VCaP (cell line): ENCODE data around the gene HES1.

Experiments
- H3K27ac ChIP-seq: fragments of 450-650 bp; 2 replicates; pipeline ENCODE4 v1.5.1; 2017
- TF ChIP-seq, protein P1 (sequence below): fragments of 450-650 bp; conservative IDR thresholded peaks from 2 replicates; pipeline ENCODE4 v1.5.1; 2017; ENCODE audit warnings: mild to moderate bottlenecking, moderate library complexity

Gene HES1

DNA sequence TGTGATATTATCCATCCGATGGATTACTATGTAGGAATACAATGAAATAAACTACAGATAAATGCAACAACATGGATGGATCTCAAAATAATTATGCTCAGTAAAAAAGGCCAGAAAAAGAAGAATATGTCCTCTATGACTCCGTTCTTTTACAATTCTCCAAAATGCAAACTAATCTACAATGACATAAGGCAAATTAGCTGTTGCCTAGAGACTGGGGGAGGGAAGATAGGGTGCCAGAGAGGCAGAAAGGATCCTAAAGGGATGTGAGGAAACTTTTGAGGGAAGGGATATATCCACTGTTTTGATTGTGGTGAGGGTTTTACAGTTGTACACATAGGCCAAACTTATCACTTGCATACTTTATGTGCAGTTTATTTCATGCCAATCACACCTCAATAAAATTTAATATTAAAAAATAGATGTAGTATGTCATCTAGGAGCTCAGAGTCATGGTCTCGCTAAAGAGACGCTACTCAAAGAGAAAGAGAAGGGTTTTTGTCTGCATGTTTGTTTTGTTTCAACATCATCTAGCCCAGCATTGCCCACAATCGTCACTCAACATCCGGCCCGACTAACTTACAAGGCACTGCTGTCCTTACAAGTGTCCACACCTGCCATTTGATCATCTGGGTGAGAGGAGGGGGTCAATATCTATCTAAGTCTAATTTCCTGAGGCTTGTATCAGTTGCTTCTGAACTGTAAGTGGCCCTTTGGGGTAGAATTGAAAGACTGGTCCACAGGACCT lies 29.5 kb downstream of the HES1 start:
- peak overlapping the region; percentile 86 for H3K27ac ChIP-seq
- TF ChIP-seq, protein P1, sequence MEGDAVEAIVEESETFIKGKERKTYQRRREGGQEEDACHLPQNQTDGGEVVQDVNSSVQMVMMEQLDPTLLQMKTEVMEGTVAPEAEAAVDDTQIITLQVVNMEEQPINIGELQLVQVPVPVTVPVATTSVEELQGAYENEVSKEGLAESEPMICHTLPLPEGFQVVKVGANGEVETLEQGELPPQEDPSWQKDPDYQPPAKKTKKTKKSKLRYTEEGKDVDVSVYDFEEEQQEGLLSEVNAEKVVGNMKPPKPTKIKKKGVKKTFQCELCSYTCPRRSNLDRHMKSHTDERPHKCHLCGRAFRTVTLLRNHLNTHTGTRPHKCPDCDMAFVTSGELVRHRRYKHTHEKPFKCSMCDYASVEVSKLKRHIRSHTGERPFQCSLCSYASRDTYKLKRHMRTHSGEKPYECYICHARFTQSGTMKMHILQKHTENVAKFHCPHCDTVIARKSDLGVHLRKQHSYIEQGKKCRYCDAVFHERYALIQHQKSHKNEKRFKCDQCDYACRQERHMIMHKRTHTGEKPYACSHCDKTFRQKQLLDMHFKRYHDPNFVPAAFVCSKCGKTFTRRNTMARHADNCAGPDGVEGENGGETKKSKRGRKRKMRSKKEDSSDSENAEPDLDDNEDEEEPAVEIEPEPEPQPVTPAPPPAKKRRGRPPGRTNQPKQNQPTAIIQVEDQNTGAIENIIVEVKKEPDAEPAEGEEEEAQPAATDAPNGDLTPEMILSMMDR, result no peak

DNA sequence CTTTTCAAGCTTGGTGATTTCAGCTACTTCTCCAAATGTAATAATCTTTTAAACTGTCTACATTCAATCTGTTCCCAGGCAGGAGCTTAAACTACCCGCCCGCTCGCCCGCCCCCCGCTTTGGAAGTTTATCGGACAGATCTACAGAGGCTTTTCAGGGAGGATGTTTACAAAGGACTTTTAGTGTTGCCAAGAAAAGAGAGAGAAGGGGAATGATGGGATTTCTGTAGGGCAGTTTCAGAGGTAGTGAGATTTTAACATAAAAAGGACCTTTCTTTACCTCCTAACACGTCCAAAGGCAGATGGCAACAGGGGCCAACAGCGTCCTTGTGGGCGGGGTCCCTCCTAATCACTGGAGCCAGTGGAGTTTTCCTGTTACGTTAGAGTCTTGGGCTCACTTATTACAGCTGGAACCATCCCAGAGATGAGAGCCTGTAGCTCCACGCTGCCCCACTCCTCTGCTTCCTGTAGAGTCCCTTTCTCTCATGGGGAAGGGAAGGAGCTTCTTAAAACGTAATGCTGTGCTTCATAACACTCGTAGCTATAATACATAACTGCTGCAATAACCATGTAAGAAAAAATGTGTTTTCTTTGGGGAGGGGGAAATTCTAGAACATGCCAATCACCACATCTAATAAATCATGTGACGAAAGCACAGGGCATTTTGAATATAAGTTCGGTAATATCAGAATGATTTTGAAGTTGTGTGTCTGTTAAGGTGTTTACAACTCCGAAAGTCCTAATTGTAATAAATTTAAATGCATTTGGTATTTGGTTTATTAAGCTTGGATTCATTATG lies 30.9 kb downstream of the HES1 start:
- peak overlapping the region; percentile 86 for H3K27ac ChIP-seq
- TF ChIP-seq, protein P1, result no peak

DNA sequence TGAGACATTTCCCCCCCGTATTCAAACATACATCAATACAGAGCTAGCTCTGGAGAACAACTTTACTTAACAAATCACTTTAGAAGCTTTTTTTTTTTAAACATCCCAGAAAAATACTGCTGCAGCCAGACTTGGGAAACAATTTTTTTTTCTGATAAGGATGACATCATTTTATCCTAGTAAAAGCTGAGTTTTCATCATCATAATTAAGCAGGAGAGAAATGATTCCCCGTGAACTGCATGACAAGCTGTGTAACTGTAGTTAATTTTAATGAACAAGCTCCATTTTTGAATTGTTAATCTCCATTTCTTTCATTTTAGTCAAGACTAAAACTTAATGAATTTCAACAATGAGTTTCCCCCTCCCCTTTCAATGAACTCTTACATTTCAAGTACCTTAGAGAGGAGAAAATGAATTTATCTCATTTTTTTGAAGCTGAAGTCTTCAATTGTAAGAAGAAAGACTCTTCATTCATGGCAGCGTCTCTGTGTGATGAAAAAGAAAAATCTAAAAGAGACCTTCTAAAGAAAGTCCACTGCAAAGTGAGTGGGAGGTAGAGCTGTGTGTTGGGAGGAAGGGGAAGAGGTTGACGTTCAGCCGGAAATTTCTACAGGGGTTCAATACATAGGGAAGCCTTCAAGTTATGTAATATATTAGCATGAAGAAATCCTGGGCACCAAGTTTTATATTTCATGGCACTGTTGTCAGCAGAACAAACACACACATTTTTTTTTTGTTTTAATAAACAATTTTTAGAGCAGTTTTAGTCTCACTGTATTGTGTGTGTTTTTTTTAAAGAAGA lies 31.7 kb downstream of the HES1 start:
- TF ChIP-seq, protein P1, result no peak
- H3K27ac ChIP-seq, result peak overlapping the region; percentile 86

DNA sequence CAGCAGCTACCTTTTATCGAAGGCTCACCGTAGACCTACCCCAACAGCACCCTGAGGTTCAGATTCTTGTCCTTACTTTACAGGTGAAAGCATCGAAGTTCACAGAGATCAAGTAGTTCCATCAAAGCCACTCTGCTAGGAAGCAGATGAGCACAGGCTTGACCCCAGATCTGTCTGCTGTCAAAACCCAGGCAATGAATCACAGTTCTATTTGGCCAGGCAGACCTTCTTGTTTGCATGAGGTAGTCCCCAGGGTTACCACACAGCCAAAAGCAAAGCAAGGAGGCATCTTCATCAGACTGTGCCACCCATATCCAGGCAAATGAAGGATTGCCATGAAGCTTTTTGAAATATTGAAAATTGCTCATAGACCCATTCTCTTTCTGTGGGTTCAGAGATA lies 33.0 kb downstream of the HES1 start:
- TF ChIP-seq, protein P1, result no peak
- H3K27ac ChIP-seq, result peak overlapping the region; percentile 86; the same call in 1 of the 2 replicates

DNA sequence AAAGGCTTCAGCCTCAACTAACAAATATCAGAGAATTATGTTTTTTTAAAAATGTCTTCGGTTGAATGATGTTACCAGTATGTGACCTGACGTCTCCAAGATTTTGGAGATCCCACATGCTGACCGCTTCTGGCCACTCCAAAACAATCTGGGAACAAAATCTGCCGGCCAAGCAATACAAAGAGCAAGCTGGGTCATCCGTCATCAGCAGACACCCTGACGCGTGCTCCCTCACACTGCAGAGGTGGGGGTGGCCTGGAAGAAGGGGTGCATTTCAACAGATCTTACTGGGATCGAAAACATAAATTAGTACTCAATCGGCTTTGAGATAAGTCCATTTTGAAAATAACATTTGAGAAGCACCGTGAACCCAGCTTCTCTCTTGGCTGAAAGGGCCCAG lies 33.6 kb downstream of the HES1 start:
- TF ChIP-seq, protein P1, result no peak
- no peak overlapping the region for H3K27ac ChIP-seq

DNA sequence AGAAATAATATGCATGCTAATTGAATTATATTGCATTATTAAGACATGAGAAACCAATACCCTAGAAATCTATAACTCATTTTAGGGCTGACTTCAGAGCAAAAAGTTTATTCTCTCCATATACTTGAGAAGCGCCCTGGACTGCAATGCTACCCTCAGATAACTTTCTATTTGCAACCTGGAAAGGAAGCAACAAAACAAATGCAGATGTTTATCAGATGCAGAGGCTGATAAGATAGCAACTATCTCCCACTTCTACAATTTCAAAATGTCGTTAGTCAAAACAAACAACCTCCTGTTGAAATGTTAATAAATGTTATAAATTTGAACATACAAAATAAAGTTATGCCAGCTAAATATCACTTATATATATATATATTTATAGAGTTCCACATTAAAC lies 34.8 kb downstream of the HES1 start:
- TF ChIP-seq, protein P1, result no peak
- H3K27ac ChIP-seq, result no peak overlapping the region

DNA sequence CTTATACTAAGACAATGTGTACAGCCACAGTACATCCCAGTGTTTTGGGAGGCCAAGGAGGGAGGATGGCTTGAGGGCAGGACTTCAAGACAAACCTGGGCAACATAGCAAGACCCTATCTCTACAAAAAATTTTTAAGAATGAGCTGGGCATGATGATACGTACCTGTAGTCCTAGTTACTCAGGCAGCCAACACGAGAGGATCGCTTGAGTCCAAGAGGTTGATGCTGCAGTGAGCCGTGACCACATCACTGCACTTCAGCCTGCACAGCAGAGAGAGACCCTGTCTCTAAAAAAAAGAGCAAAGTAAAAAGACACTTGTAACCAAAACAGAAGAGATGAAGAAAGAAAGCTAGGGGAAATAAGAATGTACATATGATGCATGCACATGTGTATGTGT lies 38.5 kb downstream of the HES1 start:
- no peak overlapping the region for H3K27ac ChIP-seq
- TF ChIP-seq, protein P1, result no peak
